GM23338 (cell line): ENCODE results near the gene MACROD1. TPM values are rescaled to one million over a fixed set of nuclear protein-coding genes. Genes with fewer than 3 reads are reported as not detected.

Experiments
- ATAC-seq: fragments of 200-7000 bp; cut with Tn5 transposase; 3 replicates; pipeline ENCODE4 v1.9.1; 2020
- DNase-seq: peaks from one replicate; pipeline ENCODE4 v3.0.0-alpha.2; 2015; ENCODE audit warnings: low spot score
- H2AFZ ChIP-seq: fragments of 200-600 bp; sonication (generic); 2 replicates; pipeline ENCODE4 v1.8.0; 2016; ENCODE audit warnings: antibody characterized with exemption, mild to moderate bottlenecking, moderate library complexity
- H3F3A ChIP-seq: fragments of 200-600 bp; sonication (generic); replicated peaks from 2 replicates; pipeline ENCODE4 v1.8.0; 2017; ENCODE audit warnings: antibody characterized with exemption, mixed run types, low read depth
- H3K27ac ChIP-seq: fragments of 200-600 bp; sonication (generic); 2 replicates; pipeline ENCODE4 v1.6.1; 2016; ENCODE audit warnings: low read depth
- H3K27me3 ChIP-seq: fragments of 200-600 bp; sonication (generic); 2 replicates; pipeline ENCODE4 v1.8.0; 2016; ENCODE audit warnings: mild to moderate bottlenecking, mixed run types, moderate library complexity; ENCODE audit not compliant: insufficient read depth
- H3K36me3 ChIP-seq: fragments of 200-600 bp; sonication (generic); 2 replicates; pipeline ENCODE4 v1.8.0; 2016; ENCODE audit warnings: mild to moderate bottlenecking; ENCODE audit not compliant: insufficient read depth
- H3K4me1 ChIP-seq: fragments of 200-600 bp; sonication (generic); 2 replicates; pipeline ENCODE4 v1.8.0; 2016; ENCODE audit warnings: mild to moderate bottlenecking, moderate library complexity; ENCODE audit not compliant: insufficient read depth
- H3K4me2 ChIP-seq: fragments of 200-600 bp; sonication (generic); 2 replicates; pipeline ENCODE4 v1.7.1; 2017; ENCODE audit warnings: mixed run types
- H3K4me3 ChIP-seq: fragments of 200-600 bp; sonication (generic); 2 replicates; pipeline ENCODE4 v1.6.1; 2016; ENCODE audit warnings: mixed run types
- H3K79me2 ChIP-seq: fragments of 200-600 bp; sonication (generic); replicated peaks from 2 replicates; pipeline ENCODE4 v1.8.0; 2017; ENCODE audit warnings: mild to moderate bottlenecking; ENCODE audit not compliant: insufficient read depth
- H3K9me2 ChIP-seq: fragments of 200-600 bp; sonication (generic); 2 replicates; pipeline ENCODE4 v1.8.0; 2017; ENCODE audit not compliant: insufficient read depth
- H4K20me1 ChIP-seq: fragments of 200-600 bp; sonication (generic); replicated peaks from 2 replicates; pipeline ENCODE4 v1.8.0; 2017; ENCODE audit warnings: mild to moderate bottlenecking; ENCODE audit not compliant: insufficient read depth
- H3K27ac Mint-ChIP-seq: 2 replicates; pipeline ENCODE4 v1.8.0; 2020; ENCODE audit warnings: inconsistent platforms, mild to moderate bottlenecking, moderate library complexity, mixed read lengths
- H3K27me3 Mint-ChIP-seq: 3 replicates; pipeline ENCODE4 v1.8.0; 2022; ENCODE audit warnings: low read depth, mild to moderate bottlenecking, moderate library complexity, mixed read lengths, inconsistent platforms; ENCODE audit not compliant: insufficient read depth, poor library complexity
- H3K36me3 Mint-ChIP-seq: 3 replicates; pipeline ENCODE4 v1.8.0; 2021; ENCODE audit warnings: low read depth, mild to moderate bottlenecking, inconsistent platforms, moderate library complexity, mixed read lengths
- H3K4me1 Mint-ChIP-seq: 3 replicates; pipeline ENCODE4 v1.8.0; 2020; ENCODE audit warnings: mild to moderate bottlenecking, inconsistent platforms, mixed read lengths
- H3K4me3 Mint-ChIP-seq: 3 replicates; pipeline ENCODE4 v1.8.0; 2021; ENCODE audit warnings: moderate library complexity, mild to moderate bottlenecking, inconsistent platforms, mixed read lengths
- H3K9me3 Mint-ChIP-seq: 3 replicates; pipeline ENCODE4 v1.8.0; 2020; ENCODE audit warnings: moderate library complexity, mild to moderate bottlenecking, inconsistent platforms, mixed read lengths
- CTCF ChIP-seq, 2 experiments: fragments of 200-600 bp in 1 of 2; sonication (generic) in 1 of 2; conservative IDR thresholded peaks; 2 replicates each; pipeline versions ENCODE4 v1.5.1 to v1.6.1; 2016 to 2017; ENCODE audit warnings: antibody characterized with exemption in 2 of 2, low read depth in 2 of 2, mild to moderate bottlenecking in 2 of 2, moderate library complexity in 1 of 2
- JUNB ChIP-seq: IDR thresholded peaks from one replicate; pipeline ENCODE4 v1.6.1; 2016; ENCODE audit warnings: antibody characterized with exemption; ENCODE audit not compliant: unreplicated experiment
- REST ChIP-seq: IDR thresholded peaks from one replicate; pipeline ENCODE4 v1.6.1; 2018; ENCODE audit warnings: antibody characterized with exemption; ENCODE audit not compliant: unreplicated experiment
- STAT1 ChIP-seq: IDR thresholded peaks from one replicate; pipeline ENCODE4 v1.6.1; 2016; ENCODE audit warnings: antibody characterized with exemption; ENCODE audit not compliant: unreplicated experiment
- ZNF114 ChIP-seq: fragments of 250-450 bp; sonication (Bioruptor Pico); IDR thresholded peaks from 2 replicates; pipeline ENCODE4 v1.5.0; 2020; ENCODE audit warnings: mild to moderate bottlenecking, moderate library complexity
- polyA plus RNA-seq: library from polyadenylated mRNA; unstranded; fragments of >200 nt; fragmentation: Nextera tagmentation; extraction: Ambion mirVana; gene quantifications from 2 replicates; pipeline ENCODE4 v1.2.1, GENCODE V29; 2016
- total RNA-seq: library from RNA; depleted of rRNA; stranded (reverse); fragments of >200 nt; shearing (Covaris generic); gene quantifications from 2 replicates; pipeline ENCODE4 v1.2.3, GENCODE V29; 2014
- TF ChIP-seq, protein P1 (sequence below): fragments of 250-450 bp; sonication (Bioruptor Pico); IDR thresholded peaks from 2 replicates; pipeline ENCODE4 v1.5.0; 2020; ENCODE audit warnings: mild to moderate bottlenecking, moderate library complexity

Gene MACROD1
- total and polyA plus RNA-seq, 2 experiments from 2014 or later = 33.0 to 51.6 TPM

GRCh38 chr11:64072403-64072802 lies 93.5 kb downstream of the MACROD1 start:
- peaks cover 37% of the 10 kb centered on the region for H3K27me3 Mint-ChIP-seq
- no peaks in the 10 kb centered on the region for H3K79me2 ChIP-seq
- H3K36me3 ChIP-seq = no peaks in the 10 kb centered on the region
- peaks cover 16% of the 10 kb centered on the region for H3K4me1 Mint-ChIP-seq
- H3K4me3 ChIP-seq = no peak overlapping the region
- 0 out of 2 replicates have a peak, but pooled peaks cover 5% of the 10 kb centered on the region for H3K4me1 ChIP-seq
- no peak overlapping the region for H3K4me3 Mint-ChIP-seq
- no peaks in the 10 kb centered on the region for H3K9me2 ChIP-seq
- H3K27ac ChIP-seq = no peak overlapping the region
- no peaks in the 10 kb centered on the region for H3K36me3 Mint-ChIP-seq
- no peak for DNase-seq
- no peak overlapping the region for H2AFZ ChIP-seq
- H3K27me3 ChIP-seq = peaks cover 83% of the 10 kb centered on the region
- H3K27ac Mint-ChIP-seq = no peak overlapping the region
- no peak for ATAC-seq
- no peak overlapping the region for H3K4me2 ChIP-seq
- H3F3A ChIP-seq = no peaks in the 10 kb centered on the region
- H3K9me3 Mint-ChIP-seq = no peaks in the 10 kb centered on the region
- TF ChIP-seq ZNF114 (CRISPR knock-in tag) = no peak
- TF ChIP-seq, protein P1, sequence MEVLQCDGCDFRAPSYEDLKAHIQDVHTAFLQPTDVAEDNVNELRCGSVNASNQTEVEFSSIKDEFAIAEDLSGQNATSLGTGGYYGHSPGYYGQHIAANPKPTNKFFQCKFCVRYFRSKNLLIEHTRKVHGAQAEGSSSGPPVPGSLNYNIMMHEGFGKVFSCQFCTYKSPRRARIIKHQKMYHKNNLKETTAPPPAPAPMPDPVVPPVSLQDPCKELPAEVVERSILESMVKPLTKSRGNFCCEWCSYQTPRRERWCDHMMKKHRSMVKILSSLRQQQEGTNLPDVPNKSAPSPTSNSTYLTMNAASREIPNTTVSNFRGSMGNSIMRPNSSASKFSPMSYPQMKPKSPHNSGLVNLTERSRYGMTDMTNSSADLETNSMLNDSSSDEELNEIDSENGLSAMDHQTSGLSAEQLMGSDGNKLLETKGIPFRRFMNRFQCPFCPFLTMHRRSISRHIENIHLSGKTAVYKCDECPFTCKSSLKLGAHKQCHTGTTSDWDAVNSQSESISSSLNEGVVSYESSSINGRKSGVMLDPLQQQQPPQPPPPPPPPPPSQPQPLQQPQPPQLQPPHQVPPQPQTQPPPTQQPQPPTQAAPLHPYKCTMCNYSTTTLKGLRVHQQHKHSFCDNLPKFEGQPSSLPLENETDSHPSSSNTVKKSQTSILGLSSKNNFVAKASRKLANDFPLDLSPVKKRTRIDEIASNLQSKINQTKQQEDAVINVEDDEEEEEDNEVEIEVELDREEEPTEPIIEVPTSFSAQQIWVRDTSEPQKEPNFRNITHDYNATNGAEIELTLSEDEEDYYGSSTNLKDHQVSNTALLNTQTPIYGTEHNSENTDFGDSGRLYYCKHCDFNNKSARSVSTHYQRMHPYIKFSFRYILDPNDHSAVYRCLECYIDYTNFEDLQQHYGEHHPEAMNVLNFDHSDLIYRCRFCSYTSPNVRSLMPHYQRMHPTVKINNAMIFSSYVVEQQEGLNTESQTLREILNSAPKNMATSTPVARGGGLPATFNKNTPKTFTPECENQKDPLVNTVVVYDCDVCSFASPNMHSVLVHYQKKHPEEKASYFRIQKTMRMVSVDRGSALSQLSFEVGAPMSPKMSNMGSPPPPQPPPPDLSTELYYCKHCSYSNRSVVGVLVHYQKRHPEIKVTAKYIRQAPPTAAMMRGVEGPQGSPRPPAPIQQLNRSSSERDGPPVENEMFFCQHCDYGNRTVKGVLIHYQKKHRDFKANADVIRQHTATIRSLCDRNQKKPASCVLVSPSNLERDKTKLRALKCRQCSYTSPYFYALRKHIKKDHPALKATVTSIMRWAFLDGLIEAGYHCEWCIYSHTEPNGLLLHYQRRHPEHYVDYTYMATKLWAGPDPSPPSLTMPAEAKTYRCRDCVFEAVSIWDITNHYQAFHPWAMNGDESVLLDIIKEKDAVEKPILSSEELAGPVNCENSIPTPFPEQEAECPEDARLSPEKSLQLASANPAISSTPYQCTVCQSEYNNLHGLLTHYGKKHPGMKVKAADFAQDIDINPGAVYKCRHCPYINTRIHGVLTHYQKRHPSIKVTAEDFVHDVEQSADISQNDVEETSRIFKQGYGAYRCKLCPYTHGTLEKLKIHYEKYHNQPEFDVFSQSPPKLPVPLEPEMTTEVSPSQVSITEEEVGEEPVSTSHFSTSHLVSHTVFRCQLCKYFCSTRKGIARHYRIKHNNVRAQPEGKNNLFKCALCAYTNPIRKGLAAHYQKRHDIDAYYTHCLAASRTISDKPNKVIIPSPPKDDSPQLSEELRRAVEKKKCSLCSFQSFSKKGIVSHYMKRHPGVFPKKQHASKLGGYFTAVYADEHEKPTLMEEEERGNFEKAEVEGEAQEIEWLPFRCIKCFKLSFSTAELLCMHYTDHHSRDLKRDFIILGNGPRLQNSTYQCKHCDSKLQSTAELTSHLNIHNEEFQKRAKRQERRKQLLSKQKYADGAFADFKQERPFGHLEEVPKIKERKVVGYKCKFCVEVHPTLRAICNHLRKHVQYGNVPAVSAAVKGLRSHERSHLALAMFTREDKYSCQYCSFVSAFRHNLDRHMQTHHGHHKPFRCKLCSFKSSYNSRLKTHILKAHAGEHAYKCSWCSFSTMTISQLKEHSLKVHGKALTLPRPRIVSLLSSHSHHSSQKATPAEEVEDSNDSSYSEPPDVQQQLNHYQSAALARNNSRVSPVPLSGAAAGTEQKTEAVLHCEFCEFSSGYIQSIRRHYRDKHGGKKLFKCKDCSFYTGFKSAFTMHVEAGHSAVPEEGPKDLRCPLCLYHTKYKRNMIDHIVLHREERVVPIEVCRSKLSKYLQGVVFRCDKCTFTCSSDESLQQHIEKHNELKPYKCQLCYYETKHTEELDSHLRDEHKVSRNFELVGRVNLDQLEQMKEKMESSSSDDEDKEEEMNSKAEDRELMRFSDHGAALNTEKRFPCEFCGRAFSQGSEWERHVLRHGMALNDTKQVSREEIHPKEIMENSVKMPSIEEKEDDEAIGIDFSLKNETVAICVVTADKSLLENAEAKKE (CRISPR knock-in tag) = no peak
- no peak for TF ChIP-seq JUNB
- peaks cover 5% of the 10 kb centered on the region; the same call in 1 of the 2 replicates for H4K20me1 ChIP-seq

DNA sequence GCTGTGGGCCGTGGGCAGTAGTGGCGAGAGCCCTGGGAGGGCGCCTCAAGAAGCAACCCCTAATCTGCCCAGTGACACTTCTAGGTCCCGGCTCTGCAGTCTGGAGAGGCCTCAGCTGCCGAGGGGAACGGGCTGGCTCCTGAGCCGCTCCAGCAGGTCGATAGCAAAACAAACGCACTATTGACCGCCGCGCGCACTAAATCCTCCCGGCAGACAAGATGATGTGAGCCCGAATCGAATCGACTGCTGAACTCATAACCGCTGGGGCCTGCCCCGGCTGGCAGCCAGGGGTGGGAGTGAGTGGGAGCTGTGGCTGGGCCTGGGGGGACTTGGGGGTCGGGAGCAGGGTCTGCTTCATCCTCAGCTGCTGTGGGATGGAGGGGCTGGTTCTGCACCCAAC lies 94.1 kb downstream of the MACROD1 start:
- Histone ChIP-seq H3K79me2 (no peaks in the 10 kb centered on the region), H3K4me1 (peaks cover 5% of the 10 kb centered on the region; the same call in 1 of the 2 replicates), H3K27me3 (peaks cover 84% of the 10 kb centered on the region), H3K36me3 (no peaks in the 10 kb centered on the region), H3K4me2 (no peak overlapping the region), H3K9me2 (no peaks in the 10 kb centered on the region), H3K4me3 (no peak overlapping the region), H3F3A (no peaks in the 10 kb centered on the region), H2AFZ (no peak overlapping the region), H4K20me1 (peaks cover 5% of the 10 kb centered on the region; the same call in 1 of the 2 replicates), H3K27ac (no peak overlapping the region)
- TF ChIP-seq CTCF (conservative IDR thresholded peaks at IDR 0.05; ENCODE audit: low read depth in 2 of 2) (no peak), REST (no peak), STAT1 (no peak)
- DNase-seq = no peak
- Mint-ChIP-seq H3K27ac (no peak overlapping the region), H3K4me3 (no peak overlapping the region), H3K36me3 (no peaks in the 10 kb centered on the region), H3K4me1 (peaks cover 19% of the 10 kb centered on the region), H3K27me3 (peaks cover 37% of the 10 kb centered on the region), H3K9me3 (no peaks in the 10 kb centered on the region)
- ATAC-seq = no peak
